Heart left ventricle (tissue), 13 donors: ENCODE data around the gene MRRF.

ENCODE experiments used
- POLR2A ChIP-seq, 2 donors: fragments of 450-650 bp; IDR thresholded peaks; one replicate each; pipeline ENCODE4 v1.6.1; 2017; ENCODE audit warnings: antibody characterized with exemption in 2 of 2, mild to moderate bottlenecking in 2 of 2, moderate library complexity in 2 of 2
- TF ChIP-seq, protein P1 (sequence below), 12 donors: fragments of 200-600 bp; sonication (generic) in 4 of 12; IDR thresholded peaks; one replicate each; pipeline versions ENCODE4 v1.5.0 to v1.8.0; 2018 to 2022; ENCODE audit warnings: antibody characterized with exemption in 12 of 12, mild to moderate bottlenecking in 5 of 12
- donor health status: ischemic (EF 13 %, LVEDD 7.1; RV severe dilation, severe dysfunction).
- donor health status: DM: no; HTN: yes; CAD: no.
- donor health status: DM: no; HTN: no; CAD: no.
- donor health status: ischemic (EF 25% LVEDD 6.9; RV normal size, moderate dysfunction).
- donor health status: ischemic (EF 25% LVEDD 5.7; RV mildly dilated, moderate dysfunction).
- donor health status: ischemic (EF 35%, LVEDD 5.7; RV mildly dilated, moderate dysfunction).
- donor health status: nonischemic (EF 11% LVEDD 7.7; RV severe dilation, severe dysfunction).
- donor health status: DM: yes; HTN: yes; CAD: no.
- donor health status: PGD.
- donor health status: ischemic (EF 29% LVEDD 5.4; RV normal size, mild dysfunction).
- donor health status: nonischemic (EF 23%, LVEDD 6.1; RV moderate dilation, normal function).

- TF ChIP-seq, protein P1, sequence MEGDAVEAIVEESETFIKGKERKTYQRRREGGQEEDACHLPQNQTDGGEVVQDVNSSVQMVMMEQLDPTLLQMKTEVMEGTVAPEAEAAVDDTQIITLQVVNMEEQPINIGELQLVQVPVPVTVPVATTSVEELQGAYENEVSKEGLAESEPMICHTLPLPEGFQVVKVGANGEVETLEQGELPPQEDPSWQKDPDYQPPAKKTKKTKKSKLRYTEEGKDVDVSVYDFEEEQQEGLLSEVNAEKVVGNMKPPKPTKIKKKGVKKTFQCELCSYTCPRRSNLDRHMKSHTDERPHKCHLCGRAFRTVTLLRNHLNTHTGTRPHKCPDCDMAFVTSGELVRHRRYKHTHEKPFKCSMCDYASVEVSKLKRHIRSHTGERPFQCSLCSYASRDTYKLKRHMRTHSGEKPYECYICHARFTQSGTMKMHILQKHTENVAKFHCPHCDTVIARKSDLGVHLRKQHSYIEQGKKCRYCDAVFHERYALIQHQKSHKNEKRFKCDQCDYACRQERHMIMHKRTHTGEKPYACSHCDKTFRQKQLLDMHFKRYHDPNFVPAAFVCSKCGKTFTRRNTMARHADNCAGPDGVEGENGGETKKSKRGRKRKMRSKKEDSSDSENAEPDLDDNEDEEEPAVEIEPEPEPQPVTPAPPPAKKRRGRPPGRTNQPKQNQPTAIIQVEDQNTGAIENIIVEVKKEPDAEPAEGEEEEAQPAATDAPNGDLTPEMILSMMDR (IDR thresholded peaks at IDR 0.05): no peak
- no peak for TF ChIP-seq POLR2A (IDR thresholded peaks at IDR 0.05)
These were observed 29.8 kb downstream of the MRRF start for GRCh38 chr9:122294531-122294930.
